Measurements from ENCODE around the gene PHLPP1.
"Not testable (repeated sequence)": the region's sequence is repeated elsewhere in the genome, so short reads cannot be mapped to it uniquely, and the experiment has no call there.

The PHLPP1 gene

GRCh38 chr18:62900132-62900883, 185.0 kb downstream of the PHLPP1 start:
- no peak overlapping the region for H3K4me2 ChIP-seq (ENCODE audit: low read length)
- H3K4me3 ChIP-seq (ENCODE audit: low read length), result no peak overlapping the region
- no peak overlapping the region for H3K9ac ChIP-seq (ENCODE audit: low read length)
- no peaks in the 10 kb centered on the region for H3K9me3 ChIP-seq (ENCODE audit: insufficient read depth, low read length)
- no peaks in the 10 kb centered on the region for H4K20me1 ChIP-seq (ENCODE audit: insufficient read depth, low read length)
- no peaks in the 10 kb centered on the region for H3K27me3 ChIP-seq (ENCODE audit: low read depth, low read length)
- H3K4me1 ChIP-seq (ENCODE audit: low read length), result peaks cover 22% of the 10 kb centered on the region
- no peak for TF ChIP-seq CTCF (IDR thresholded peaks at IDR 0.05; ENCODE audit: low read depth, low read length)
- TF ChIP-seq EZH2phosphoT487 (IDR thresholded peaks at IDR 0.05; ENCODE audit: low read depth), result no peak
- H2AFZ ChIP-seq (ENCODE audit: low read depth, low read length), result no peak overlapping the region
- H3K79me2 ChIP-seq (ENCODE audit: low read length), result no peaks in the 10 kb centered on the region
- no peaks in the 10 kb centered on the region for H3K36me3 ChIP-seq (replicated peaks; ENCODE audit: low read depth, low read length)
- H3K27ac ChIP-seq (ENCODE audit: low read length), result no peak overlapping the region

GRCh38 chr18:62902776-62903175, 187.4 kb downstream of the PHLPP1 start:
- no peaks in the 10 kb centered on the region for H3K27me3 ChIP-seq (ENCODE audit: low read depth, low read length)
- no peak overlapping the region for H3K4me3 ChIP-seq (ENCODE audit: low read length)
- no peaks in the 10 kb centered on the region for H3K36me3 ChIP-seq (replicated peaks; ENCODE audit: low read depth, low read length)
- H2AFZ ChIP-seq (ENCODE audit: low read depth, low read length), result no peak overlapping the region
- H3K4me2 ChIP-seq (ENCODE audit: low read length), result no peak overlapping the region
- H3K27ac ChIP-seq (ENCODE audit: low read length), result no peak overlapping the region
- TF ChIP-seq CTCF (IDR thresholded peaks at IDR 0.05; ENCODE audit: low read depth, low read length), result no peak
- no peak for TF ChIP-seq EZH2phosphoT487 (IDR thresholded peaks at IDR 0.05; ENCODE audit: low read depth)
- no peaks in the 10 kb centered on the region for H3K79me2 ChIP-seq (ENCODE audit: low read length)
- H3K4me1 ChIP-seq (ENCODE audit: low read length), result peaks cover 15% of the 10 kb centered on the region
- no peak overlapping the region for H3K9ac ChIP-seq (ENCODE audit: low read length)
- no peaks in the 10 kb centered on the region for H3K9me3 ChIP-seq (ENCODE audit: insufficient read depth, low read length)
- H4K20me1 ChIP-seq (ENCODE audit: insufficient read depth, low read length), result no peaks in the 10 kb centered on the region

- Histone ChIP-seq H3K9me3 (ENCODE audit: insufficient read depth, low read length) (no peaks in the 10 kb centered on the region), H3K27me3 (ENCODE audit: low read depth, low read length) (no peaks in the 10 kb centered on the region), H3K4me2 (ENCODE audit: low read length) (no peak overlapping the region), H3K4me1 (ENCODE audit: low read length) (no peaks in the 10 kb centered on the region), H3K27ac (ENCODE audit: low read length) (no peak overlapping the region), H3K79me2 (ENCODE audit: low read length) (no peaks in the 10 kb centered on the region), H3K9ac (ENCODE audit: low read length) (no peak overlapping the region), H4K20me1 (ENCODE audit: insufficient read depth, low read length) (no peaks in the 10 kb centered on the region), H3K36me3 (replicated peaks; ENCODE audit: low read depth, low read length) (no peaks in the 10 kb centered on the region), H3K4me3 (ENCODE audit: low read length) (no peak overlapping the region), H2AFZ (ENCODE audit: low read depth, low read length) (no peak overlapping the region)
- TF ChIP-seq CTCF (IDR thresholded peaks at IDR 0.05; ENCODE audit: low read depth, low read length) (no peak), EZH2phosphoT487 (IDR thresholded peaks at IDR 0.05; ENCODE audit: low read depth) (no peak)
These were observed 189.3 kb downstream of the PHLPP1 start for GRCh38 chr18:62904396-62905285.

- Histone ChIP-seq H4K20me1 (ENCODE audit: insufficient read depth, low read length) (no peaks in the 10 kb centered on the region), H3K36me3 (replicated peaks; ENCODE audit: low read depth, low read length) (peaks cover 4% of the 10 kb centered on the region), H3K79me2 (ENCODE audit: low read length) (no peaks in the 10 kb centered on the region), H3K4me1 (ENCODE audit: low read length) (peaks cover 20% of the 10 kb centered on the region), H3K27ac (ENCODE audit: low read length) (no peak overlapping the region), H3K9me3 (ENCODE audit: insufficient read depth, low read length) (no peaks in the 10 kb centered on the region), H3K27me3 (ENCODE audit: low read depth, low read length) (no peaks in the 10 kb centered on the region), H3K4me2 (ENCODE audit: low read length) (peak overlapping the region; percentile 33), H2AFZ (ENCODE audit: low read depth, low read length) (no peak overlapping the region), H3K4me3 (ENCODE audit: low read length) (no peak overlapping the region), H3K9ac (ENCODE audit: low read length) (no peak overlapping the region)
- no peak for TF ChIP-seq CTCF (IDR thresholded peaks at IDR 0.05; ENCODE audit: low read depth, low read length)
- no peak for TF ChIP-seq EZH2phosphoT487 (IDR thresholded peaks at IDR 0.05; ENCODE audit: low read depth)
These were observed 197.5 kb downstream of the PHLPP1 start for GRCh38 chr18:62912885-62913284.

GRCh38 chr18:62913824-62914223, 198.5 kb downstream of the PHLPP1 start:
- not testable (repeated sequence) for H3K9ac ChIP-seq (ENCODE audit: low read length); H3K36me3 ChIP-seq (replicated peaks; ENCODE audit: low read depth, low read length); H3K27ac ChIP-seq (ENCODE audit: low read length); H3K79me2 ChIP-seq (ENCODE audit: low read length); H4K20me1 ChIP-seq (ENCODE audit: insufficient read depth, low read length); H3K9me3 ChIP-seq (ENCODE audit: insufficient read depth, low read length); H2AFZ ChIP-seq (ENCODE audit: low read depth, low read length); H3K27me3 ChIP-seq (ENCODE audit: low read depth, low read length)
- H3K4me1 ChIP-seq (ENCODE audit: low read length), result peaks cover 20% of the 10 kb centered on the region
- H3K4me2 ChIP-seq (ENCODE audit: low read length), result peak overlapping the region; percentile 33
- H3K4me3 ChIP-seq (ENCODE audit: low read length), result peak overlapping the region; percentile 8; the same call in 1 of the 2 replicates
